DND-41 (cell line): ENCODE data around the gene KRT6B.

Experiments used
- ATAC-seq: fragments of 200-7000 bp; cut with Tn5 transposase; 3 replicates; pipeline ENCODE4 v1.9.1; 2021; ENCODE audit warnings: low read depth; ENCODE audit not compliant: insufficient read depth
- DNase-seq: peaks from one replicate; pipeline ENCODE4 v3.0.0-alpha.2; 2020
- H2AFZ ChIP-seq: 2 replicates; pipeline ENCODE4 v1.6.0; 2012; ENCODE audit warnings: low read depth, low read length
- H3K27ac ChIP-seq: 2 replicates; pipeline ENCODE4 v1.5.1; 2012; ENCODE audit warnings: low read length, inconsistent platforms
- H3K27me3 ChIP-seq: fragments of 200-600 bp; sonication (generic); 2 replicates; pipeline ENCODE4 v1.6.0; 2012; ENCODE audit warnings: low read length, mild to moderate bottlenecking, inconsistent platforms; ENCODE audit not compliant: insufficient read depth, poor library complexity
- H3K36me3 ChIP-seq: 2 replicates; pipeline ENCODE4 v1.5.1; 2012; ENCODE audit warnings: low read length, inconsistent platforms; ENCODE audit not compliant: insufficient read depth
- H3K4me1 ChIP-seq: 2 replicates; pipeline ENCODE4 v1.5.1; 2012; ENCODE audit warnings: mild to moderate bottlenecking, low read length; ENCODE audit not compliant: insufficient read depth
- H3K4me2 ChIP-seq: 2 replicates; pipeline ENCODE4 v1.6.0; 2012; ENCODE audit warnings: mild to moderate bottlenecking, moderate library complexity, low read length, inconsistent platforms; ENCODE audit not compliant: insufficient read depth
- H3K4me3 ChIP-seq, 2 experiments: fragments of 200-600 bp in 1 of 2; shearing (Covaris generic) in 1 of 2; 2 replicates each; pipeline ENCODE4 v1.5.1; 2012 to 2016; ENCODE audit warnings: inconsistent platforms in 2 of 2, low read length in 2 of 2, mild to moderate bottlenecking in 2 of 2, low read depth in 1 of 2, moderate library complexity in 1 of 2
- H3K79me2 ChIP-seq: 2 replicates; pipeline ENCODE4 v1.6.0; 2012; ENCODE audit warnings: low read length, inconsistent platforms; ENCODE audit not compliant: insufficient read depth
- H3K9ac ChIP-seq: 2 replicates; pipeline ENCODE4 v1.6.0; 2012; ENCODE audit warnings: low read depth, mild to moderate bottlenecking, inconsistent platforms, low read length, moderate library complexity
- H3K9me3 ChIP-seq: 2 replicates; pipeline ENCODE4 v1.5.1; 2012; ENCODE audit warnings: low read length, moderate library complexity, mild to moderate bottlenecking, inconsistent platforms; ENCODE audit not compliant: insufficient read depth, severe bottlenecking
- H4K20me1 ChIP-seq: 2 replicates; pipeline ENCODE4 v1.6.0; 2012; ENCODE audit warnings: low read length; ENCODE audit not compliant: insufficient read depth
- CTCF ChIP-seq: IDR thresholded peaks from 2 replicates; pipeline ENCODE4 v1.5.1; 2012; ENCODE audit warnings: borderline replicate concordance, low read length, moderate library complexity, mild to moderate bottlenecking; ENCODE audit not compliant: poor library complexity, severe bottlenecking; ENCODE audit errors: extremely low read depth
- EZH2 ChIP-seq: IDR thresholded peaks from 3 replicates; pipeline ENCODE4 v1.6.1; 2012; ENCODE audit warnings: borderline replicate concordance, low read depth, mild to moderate bottlenecking, moderate library complexity, low read length, inconsistent platforms; ENCODE audit not compliant: severe bottlenecking

KRT6B gene

GRCh38 chr12:52498946-52499345, 47.0 kb upstream of the KRT6B start:
- Histone ChIP-seq H2AFZ (no peak overlapping the region), H3K79me2 (no peaks in the 10 kb centered on the region), H3K27ac (no peak overlapping the region)

GRCh38 chr12:52497975-52498374, 46.0 kb upstream of the KRT6B start:
- Histone ChIP-seq H3K36me3 (no peaks in the 10 kb centered on the region), H3K4me2 (no peak overlapping the region)
- ATAC-seq = no peak

More at GRCh38 chr12:52498946-52499345, 47.0 kb upstream of the KRT6B start:
- H3K27me3 ChIP-seq = peaks cover 15% of the 10 kb centered on the region
- H3K4me1 ChIP-seq = no peaks in the 10 kb centered on the region
- H3K4me2 ChIP-seq = no peak overlapping the region
- H3K36me3 ChIP-seq = no peaks in the 10 kb centered on the region
- no peak overlapping the region for H3K9ac ChIP-seq
- H4K20me1 ChIP-seq = no peaks in the 10 kb centered on the region
- TF ChIP-seq CTCF = no peak
- TF ChIP-seq EZH2 = no peak
- DNase-seq (no peak), ATAC-seq (no peak)
- H3K9me3 ChIP-seq = no peaks in the 10 kb centered on the region
- no peak overlapping the region for H3K4me3 ChIP-seq

GRCh38 chr12:52496590-52497071, 44.7 kb upstream of the KRT6B start:
- TF ChIP-seq CTCF = no peak
- no peak for TF ChIP-seq EZH2
- no peaks in the 10 kb centered on the region for H3K79me2 ChIP-seq
- H3K9ac ChIP-seq = no peak overlapping the region
- peaks cover 21% of the 10 kb centered on the region for H3K27me3 ChIP-seq
- no peaks in the 10 kb centered on the region for H3K4me1 ChIP-seq
- no peak overlapping the region for H3K27ac ChIP-seq
- H3K4me3 ChIP-seq = no peak overlapping the region
- H2AFZ ChIP-seq = no peak overlapping the region
- DNase-seq = no peak
- H4K20me1 ChIP-seq = no peaks in the 10 kb centered on the region
- no peaks in the 10 kb centered on the region for H3K36me3 ChIP-seq
- no peak overlapping the region for H3K4me2 ChIP-seq
- ATAC-seq = no peak
- no peaks in the 10 kb centered on the region for H3K9me3 ChIP-seq

More at GRCh38 chr12:52497975-52498374, 46.0 kb upstream of the KRT6B start:
- H4K20me1 ChIP-seq = no peaks in the 10 kb centered on the region
- no peak overlapping the region for H3K27ac ChIP-seq
- TF ChIP-seq CTCF = no peak
- TF ChIP-seq EZH2 = no peak
- no peak overlapping the region for H3K9ac ChIP-seq
- no peak overlapping the region for H3K4me3 ChIP-seq
- no peak overlapping the region for H2AFZ ChIP-seq
- no peaks in the 10 kb centered on the region for H3K9me3 ChIP-seq
- H3K4me1 ChIP-seq = no peaks in the 10 kb centered on the region
- peaks cover 18% of the 10 kb centered on the region for H3K27me3 ChIP-seq
- no peak for DNase-seq
- H3K79me2 ChIP-seq = no peaks in the 10 kb centered on the region

- H2AFZ ChIP-seq = no peak overlapping the region
- DNase-seq = no peak
- no peaks in the 10 kb centered on the region for H3K4me1 ChIP-seq
- no peak for TF ChIP-seq CTCF
- no peak for TF ChIP-seq EZH2
- no peak overlapping the region for H3K9ac ChIP-seq
- no peak overlapping the region for H3K4me3 ChIP-seq
- H3K27me3 ChIP-seq = peaks cover 23% of the 10 kb centered on the region
- H3K79me2 ChIP-seq = no peaks in the 10 kb centered on the region
- no peak overlapping the region for H3K4me2 ChIP-seq
- H3K27ac ChIP-seq = no peak overlapping the region
- no peaks in the 10 kb centered on the region for H4K20me1 ChIP-seq
- ATAC-seq = no peak
- H3K36me3 ChIP-seq = no peaks in the 10 kb centered on the region
- no peaks in the 10 kb centered on the region for H3K9me3 ChIP-seq
Observed at GRCh38 chr12:52496054-52496453, 44.1 kb upstream of the KRT6B start.
